Right renal cortex interstitium (tissue), 3 donors: ENCODE measurements around the gene GRID2. TPM values are rescaled to one million over a fixed set of nuclear protein-coding genes. Genes with fewer than 3 reads are reported as not detected.

Source experiments
- DNase-seq, 3 donors: peaks; one replicate each; pipeline ENCODE4 v3.0.0-alpha.2; 2013; ENCODE audit warnings: low read depth in 3 of 3, low spot score in 2 of 3
- polyA plus RNA-seq, 3 donors: library from polyadenylated mRNA; unstranded; fragments of 120-200 nt; gene quantifications; one replicate each; pipeline ENCODE4 v1.2.1, GENCODE V29; 2013; ENCODE audit not compliant: insufficient read length in 3 of 3

The GRID2 gene
- polyA plus RNA-seq, 3 donors: 4.9 to 7.5 (median 7.2) TPM

DNA sequence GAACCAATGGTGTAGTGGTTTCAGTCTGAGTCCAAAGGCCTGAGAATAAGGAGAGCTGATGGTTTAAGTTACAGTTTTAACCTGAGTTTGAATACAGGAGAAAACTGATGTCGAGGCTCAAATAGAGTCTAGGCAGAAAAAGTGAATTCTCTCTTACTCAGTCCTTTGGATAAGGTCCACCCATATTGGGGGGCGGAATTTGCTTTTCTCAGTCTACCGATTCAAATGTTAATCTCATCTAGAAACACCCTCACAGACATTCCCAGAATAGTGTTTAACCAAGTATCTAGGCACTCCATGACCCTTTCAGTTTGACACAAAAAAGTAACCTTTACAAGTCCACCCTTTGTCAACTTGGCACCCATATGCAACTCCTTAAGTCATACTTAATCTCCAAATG, 216.0 kb downstream of the GRID2 start:
- DNase-seq: no peak

DNA sequence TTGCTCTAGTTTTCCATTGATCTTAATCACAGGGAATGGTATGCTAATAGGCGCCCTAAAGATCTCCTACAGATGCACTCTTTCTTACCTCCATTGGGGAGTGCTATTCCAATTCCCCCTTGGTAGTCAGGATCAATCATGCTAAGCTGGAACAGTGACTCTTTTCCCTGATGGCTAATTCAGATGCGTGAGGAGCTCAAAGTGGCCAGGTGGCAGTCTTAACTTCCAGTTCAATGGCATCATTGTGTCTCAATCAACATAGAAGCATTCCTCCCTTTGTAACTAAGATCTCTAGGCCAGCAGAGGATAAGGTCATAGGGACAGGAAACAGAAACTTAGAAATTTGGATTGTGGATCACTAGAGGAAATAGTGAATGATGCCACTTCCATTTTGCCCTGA, 216.8 kb downstream of the GRID2 start:
- no peak for DNase-seq

DNA sequence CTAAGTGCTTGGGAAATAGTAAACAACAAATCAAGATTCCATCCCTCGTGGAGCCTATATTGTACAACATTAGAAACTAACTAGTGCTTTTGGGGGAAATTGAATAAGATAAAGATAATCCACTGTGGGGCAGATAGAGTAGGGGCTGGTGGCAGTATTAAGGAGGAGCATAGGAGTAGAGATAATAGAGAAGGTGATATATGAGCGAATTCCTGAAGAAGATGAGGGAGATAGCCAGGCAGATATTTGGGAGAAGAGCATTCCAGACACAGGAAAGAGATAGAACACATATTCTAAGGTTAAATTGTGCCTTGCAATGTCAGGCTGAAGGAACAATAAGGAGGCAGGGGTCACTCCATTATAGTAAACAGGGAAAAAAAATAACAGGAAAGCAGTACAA, 218.2 kb downstream of the GRID2 start:
- DNase-seq: no peak

DNA sequence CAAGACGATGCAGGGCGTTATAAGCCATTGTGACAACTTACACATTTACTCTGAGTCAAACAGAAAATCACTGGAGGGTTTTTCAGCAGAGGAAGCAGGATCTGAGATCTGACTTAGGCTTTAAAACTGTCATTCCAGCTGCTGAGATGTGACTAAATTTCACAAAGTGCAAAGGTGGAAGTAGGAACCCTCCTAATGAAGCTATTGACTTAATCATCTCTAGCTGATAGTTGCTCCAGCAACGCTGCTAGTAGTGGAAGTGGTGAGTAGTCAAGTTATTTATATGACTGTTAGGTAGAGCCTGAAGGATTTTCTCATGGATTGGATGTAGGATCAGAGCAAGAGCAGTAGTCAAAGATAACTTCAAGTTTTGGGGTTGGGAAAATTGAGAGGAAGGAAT, 218.6 kb downstream of the GRID2 start:
- DNase-seq: no peak

DNA sequence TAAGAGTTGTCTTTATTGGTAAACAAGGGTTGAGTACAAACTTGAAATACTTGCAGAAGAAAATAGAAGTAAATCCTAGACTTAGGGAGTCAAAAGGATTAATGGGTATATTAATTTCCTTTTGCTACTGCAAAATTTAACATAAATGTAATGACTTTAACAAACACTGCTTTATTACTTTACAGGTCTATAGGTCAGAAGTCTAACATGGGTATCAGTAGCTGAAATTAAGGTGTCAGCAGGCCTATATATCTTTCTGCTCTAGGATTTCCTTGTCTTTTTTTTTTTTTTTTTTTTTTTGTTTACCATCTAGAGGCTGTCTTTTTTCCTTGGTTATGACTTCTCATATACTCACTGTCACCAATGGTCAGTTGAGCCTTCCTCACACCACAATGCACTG, 220.4 kb downstream of the GRID2 start:
- no peak for DNase-seq

DNA sequence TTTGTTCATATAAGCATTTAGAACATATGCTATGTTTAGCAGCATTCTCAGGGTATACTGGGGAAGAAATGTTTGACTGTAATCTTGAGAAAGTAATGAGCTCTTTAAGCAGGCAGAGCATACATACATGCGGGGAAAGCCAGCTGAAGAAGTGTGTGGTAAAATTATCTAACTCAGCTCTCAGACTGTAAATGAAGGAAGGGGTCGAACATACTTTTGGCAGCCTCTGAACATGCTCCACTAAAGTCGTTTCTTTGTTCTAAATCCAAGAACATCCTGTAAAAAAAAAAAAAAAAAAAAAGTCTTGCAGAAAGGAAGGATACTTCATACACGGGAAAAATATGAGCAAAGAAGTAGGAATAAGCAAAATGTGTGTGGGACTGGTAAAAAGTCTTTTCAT, 224.8 kb downstream of the GRID2 start:
- DNase-seq: no peak

DNA sequence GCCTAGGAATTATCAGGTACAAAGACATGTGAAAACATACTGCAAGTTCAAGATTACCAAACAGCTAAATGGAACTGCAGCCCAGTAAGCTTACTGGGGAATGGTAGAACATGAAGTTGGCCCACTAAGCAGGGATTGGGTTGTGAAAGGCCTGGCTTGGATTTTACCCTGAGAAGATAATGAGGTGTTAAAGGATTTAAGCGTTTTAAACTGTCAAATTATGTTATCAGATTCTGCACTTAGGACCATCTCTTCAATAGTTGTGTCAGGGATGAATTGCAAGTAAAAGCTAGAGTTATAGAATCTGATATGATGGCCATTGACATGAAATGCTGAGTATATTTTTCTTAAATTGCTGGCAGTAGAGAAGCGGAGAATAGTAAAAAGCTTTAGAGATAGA, 225.7 kb downstream of the GRID2 start:
- DNase-seq: no peak

DNA sequence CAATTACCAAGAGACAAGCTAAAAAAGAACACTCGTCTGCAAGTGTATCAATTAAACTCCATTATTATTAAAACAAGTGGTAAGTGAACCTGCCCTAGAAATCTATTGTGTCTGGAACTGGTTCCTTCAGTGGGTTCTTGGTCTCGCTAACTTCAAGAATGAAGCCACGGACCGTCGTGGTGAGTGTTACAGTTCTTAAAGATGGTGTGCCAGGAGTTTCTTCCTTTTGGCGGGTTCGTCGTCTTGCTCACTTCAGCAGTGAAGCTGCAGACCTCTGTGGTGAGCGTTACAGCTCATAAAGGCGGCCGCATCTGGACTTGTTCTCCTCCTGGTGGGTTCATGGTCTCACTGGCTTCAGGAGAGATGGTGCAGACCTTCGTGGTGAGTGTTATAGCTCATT, 231.8 kb downstream of the GRID2 start:
- no peak for DNase-seq

DNA sequence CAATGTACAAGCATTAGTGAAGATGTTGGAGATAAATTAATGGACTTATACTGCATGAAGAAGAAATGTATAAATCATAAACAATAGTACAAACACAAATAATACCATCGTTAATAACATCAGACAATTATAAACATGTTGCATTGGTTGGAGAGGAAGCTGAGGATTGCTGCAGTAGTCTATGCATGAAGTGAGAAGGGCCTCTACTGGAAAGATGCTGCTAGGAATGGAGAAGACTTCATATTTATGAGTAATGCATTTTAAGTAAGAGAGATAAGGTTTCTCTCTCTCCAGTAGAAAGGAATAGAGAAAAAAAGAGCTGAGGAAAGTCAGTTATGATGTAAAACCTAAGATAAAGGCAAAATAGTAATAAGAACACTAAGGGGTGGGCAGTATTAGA, 247.8 kb downstream of the GRID2 start:
- DNase-seq: no peak

DNA sequence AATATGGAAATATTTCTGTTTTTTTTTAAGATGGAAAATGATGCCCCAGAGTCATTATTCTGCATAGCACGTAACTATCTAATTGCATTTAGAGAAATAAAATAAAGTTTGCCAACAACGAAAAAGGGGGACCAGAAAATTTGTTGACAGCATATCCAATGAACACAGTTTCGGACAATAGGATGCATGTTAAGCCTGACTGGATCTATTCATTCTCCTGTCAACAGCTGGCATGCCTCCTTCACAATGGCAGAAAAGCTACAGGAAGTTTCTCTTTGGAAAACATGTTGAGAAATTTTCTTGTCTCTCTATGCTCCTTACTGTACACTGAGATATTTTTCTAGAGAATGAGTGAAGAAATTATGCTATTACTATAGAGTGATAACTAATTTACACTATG, 262.5 kb downstream of the GRID2 start:
- no peak for DNase-seq

DNA sequence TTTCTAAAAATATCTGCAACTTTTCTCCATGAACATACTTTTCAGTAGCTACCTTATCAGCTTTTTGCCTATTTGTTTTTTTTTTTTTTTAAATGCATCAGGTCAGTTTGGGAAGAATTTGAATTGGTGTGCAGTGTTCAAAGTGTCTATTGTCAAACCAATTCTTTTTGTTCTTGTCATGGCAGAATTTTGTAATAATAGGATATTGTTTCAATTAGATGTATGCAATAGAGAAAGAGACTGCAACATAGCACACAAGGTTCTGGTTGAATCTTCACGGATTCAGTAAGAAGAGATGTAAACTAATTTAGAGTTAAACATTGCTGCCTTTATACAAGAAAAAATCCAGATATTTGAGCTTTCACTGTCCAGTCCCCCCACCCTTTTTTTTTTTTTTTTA, 277.1 kb downstream of the GRID2 start:
- DNase-seq: no peak

DNA sequence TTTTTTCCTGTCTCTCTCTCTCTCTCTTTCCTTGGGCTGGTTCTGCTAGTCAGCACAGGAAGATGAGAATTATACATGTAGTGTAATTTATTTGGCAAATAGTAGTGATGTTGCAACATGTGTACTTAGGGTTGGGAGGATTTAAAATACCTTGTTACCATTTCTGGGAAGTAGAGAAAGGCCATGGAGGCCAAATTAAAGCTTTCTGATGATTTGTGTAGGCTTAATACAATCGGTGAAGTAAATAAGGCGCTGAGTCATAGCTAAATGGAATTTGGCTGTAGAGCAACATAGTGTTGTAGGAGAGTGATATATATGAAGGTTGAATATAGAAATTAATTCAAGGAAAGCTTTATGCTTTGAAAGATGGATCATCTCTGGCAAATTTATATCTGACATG, 295.3 kb downstream of the GRID2 start:
- no peak for DNase-seq

DNA sequence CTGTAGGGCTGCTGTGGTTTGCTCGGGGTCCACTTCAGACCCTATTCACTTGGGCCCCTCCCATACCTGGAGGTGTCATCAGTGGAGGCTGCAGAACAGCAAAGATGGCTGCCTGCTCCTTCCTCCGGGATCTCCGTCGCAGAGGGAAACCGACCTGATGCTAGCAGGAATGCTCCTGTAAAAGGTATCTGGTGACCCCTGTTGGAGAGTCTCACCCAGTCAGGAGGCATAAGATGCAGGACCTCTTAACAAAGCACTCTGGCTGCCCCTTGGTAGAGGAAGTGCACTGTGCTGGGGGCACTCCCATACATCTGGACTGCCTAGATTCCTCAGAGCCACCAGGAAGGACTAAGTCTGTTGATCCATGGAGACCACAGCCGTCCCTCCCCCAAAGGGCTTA, 296.9 kb downstream of the GRID2 start:
- no peak for DNase-seq

DNA sequence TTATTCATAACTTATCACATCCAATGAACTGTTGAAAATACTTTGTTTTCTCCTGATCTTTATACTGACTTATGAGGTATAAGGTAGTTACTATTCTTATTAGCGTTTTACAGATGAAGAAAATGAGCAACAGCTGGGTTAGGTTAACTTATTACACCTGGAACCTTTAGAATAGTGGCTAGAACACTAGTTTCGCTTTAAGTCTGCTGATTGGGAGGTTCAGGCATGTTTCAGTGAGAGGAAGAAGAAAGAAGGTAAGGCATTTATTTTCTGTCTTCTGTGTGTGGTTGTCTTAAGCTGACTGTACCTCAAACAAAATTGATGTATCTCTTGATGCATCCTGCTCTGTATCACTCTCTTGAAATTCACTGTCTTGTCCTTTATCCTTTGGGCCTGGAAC, 302.5 kb downstream of the GRID2 start:
- no peak for DNase-seq

DNA sequence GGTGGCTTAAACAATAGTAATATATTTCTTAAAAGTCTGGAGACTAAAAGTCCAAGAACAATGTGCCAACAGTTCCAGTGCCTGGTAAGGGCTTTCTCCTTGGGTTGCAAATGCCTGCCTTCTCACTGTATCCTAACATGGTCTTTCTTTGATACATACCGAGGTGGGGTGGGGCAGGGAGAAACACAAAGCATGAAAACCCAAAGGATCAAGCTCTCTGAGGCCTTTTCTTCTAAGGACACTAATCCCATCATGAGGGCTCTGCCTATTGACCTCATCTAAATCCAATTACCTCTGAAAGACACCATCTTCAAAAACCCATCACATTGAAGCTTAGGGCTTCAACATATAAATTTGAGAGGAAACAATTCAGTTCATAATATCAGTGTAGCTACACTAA, 311.3 kb downstream of the GRID2 start:
- DNase-seq: no peak

DNA sequence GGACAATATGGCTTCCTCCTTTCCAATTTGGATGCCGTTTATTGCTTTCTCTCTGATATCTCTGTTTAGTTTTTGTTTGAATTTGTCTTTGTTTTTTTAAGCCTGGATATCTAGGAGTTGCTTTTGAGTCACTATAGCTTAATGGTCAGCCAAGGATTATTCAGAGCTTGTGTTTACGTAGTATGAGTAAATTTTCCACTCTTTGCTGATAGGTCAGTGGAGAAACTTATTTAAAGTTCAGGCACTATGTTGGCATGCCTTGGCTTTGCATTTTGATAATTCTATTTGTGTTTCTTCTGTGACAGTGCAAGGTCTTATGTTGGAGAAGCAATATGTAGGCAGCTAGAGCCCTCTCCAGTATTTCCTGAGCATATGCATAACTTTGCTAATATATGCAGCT, 315.2 kb downstream of the GRID2 start:
- DNase-seq: no peak

DNA sequence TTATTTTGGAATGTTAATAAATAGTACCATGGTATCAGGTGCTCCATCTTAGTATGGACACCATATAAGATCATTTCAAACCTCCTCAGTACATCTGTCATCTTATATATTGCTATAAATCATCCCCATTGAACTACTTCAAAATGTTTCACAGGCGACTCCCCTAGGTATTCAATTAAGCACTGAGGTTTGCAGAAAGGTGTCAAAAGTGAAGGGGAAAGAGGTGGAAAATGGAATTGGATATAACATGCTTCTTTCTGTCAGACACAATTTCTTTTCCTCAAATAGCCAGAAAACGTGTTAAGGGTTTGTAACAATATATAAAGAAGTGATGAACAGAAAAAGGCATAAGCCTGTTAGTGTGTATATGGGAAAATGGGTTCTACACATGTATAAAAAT, 325.5 kb downstream of the GRID2 start:
- no peak for DNase-seq

DNA sequence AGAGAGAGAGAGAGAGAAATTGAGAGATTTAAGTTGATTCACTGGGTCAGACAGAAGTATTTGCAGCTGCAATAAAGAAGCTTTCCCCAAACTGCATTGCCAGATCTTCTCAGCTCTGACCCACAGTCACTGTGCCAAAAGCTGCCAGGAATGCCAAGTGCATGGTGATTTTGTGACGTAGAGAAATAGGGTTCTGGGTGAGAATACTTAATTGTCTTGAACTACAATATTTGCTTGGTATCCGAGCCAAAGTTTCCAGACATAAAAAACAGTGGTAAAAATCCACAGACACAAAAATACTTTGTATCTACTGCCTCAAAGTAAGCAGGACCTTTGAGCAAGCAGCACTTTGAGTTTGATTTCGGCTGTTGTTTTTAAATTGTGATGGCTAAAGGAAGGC, 331.1 kb downstream of the GRID2 start:
- DNase-seq: no peak

DNA sequence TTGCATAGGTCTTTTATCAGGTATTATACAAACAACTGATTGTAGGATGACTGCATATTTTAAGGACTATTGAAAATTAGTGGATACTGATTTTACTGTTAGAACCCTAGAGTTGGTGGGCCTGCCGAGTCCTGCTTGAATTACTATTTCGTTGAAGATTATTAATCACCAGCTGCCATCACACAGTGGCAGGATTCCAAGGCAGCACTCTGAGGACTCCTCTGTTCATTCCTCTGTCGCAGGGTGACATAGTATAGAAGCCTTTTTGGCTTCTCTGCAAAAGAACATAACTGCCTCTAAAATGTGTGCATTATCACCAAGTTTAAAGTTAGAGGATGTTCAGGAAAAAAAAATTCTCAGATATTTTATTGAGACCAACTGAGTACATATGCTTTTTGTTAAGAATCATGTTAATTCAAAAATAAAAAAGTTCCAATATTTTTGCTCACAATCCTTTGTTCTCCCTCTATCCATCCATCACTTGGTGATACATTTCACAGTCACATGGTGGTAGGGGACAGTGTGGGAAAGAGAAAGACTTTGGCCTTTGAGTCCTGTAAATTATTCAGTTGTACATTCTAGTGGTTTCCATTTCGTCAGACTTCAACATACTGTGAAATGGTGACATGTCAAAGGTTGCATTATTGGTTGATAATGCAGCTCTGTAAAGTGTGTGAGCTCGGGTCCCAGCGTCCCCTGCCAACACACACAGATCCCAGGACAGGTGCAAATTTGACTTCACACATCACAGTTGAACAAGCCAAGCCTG, 332.5 kb downstream of the GRID2 start:
- no peak for DNase-seq

DNA sequence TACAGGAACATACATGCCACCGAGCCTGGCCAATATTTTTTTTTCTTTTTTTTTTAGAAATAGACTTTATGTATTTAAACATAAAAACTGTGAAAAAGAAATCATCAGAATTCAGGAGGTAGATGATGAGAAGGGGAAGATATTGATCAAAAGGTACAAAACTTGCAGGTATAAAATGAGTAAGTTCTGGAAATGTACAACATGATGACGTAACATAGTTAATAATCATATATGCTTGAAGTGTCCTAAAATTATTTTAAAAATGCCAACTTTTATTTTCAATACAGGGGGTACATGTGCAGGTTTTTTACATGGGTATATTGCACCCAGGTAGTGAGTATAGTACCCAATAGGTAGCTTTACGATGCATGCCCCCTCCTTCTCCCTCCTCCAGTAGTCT, 337.6 kb downstream of the GRID2 start:
- no peak for DNase-seq

DNA sequence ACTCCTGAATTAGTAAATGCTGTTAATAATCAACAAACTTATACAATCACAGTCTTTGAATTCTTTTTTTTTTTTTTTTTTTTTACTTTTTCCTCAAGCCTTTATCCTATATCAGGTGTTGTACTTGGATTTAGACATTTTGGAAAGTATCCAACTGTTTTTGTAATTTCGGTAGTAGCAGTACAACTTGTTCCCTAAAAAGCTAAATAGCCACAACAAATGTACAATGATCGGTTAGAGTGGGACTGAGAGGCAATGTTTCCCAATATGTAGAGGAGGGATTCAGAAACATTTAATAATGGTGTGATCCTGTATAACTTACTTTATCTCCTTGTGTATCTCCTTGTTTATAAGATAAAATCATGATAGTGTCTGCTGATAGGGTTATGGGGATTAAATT, 343.1 kb downstream of the GRID2 start:
- DNase-seq: no peak

DNA sequence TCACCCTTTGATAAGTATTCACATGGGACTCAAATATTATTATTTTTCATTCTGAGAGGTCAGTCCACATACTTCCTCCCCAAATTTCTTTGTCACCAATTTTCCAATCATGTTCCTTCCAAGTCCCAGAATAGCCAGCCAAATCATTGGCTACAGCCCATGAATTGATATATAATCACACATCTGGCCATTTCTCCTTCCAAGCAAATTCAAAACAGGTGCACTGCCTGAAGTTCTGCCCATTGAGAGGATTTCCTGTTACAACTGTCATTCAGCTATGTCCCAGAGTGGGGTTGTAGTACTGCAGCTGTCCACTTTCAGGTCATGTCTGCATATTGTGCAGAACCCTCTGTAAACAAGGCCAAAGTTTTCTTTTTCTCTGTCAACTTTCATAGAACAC, 347.8 kb downstream of the GRID2 start:
- no peak for DNase-seq

DNA sequence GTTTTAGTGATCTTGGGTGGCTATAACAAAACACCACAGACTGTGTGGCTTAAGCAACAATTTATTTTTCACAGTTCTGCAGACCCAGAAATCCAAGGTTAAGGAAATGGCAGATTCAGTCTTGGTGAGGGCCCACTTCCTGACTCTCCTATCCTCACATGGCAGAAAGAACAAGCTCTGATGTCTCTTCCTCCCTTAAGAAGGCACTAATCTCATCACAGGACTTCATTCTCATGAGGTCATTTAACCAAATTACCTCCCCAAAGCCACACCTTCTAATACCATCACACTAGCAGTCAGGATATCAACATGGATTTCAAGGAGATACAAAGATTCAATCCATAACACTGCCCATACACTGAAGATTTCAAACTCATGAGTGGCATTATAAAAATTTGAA, 350.3 kb downstream of the GRID2 start:
- DNase-seq: no peak
